ENCODE results near the gene CCL22.

DNA sequence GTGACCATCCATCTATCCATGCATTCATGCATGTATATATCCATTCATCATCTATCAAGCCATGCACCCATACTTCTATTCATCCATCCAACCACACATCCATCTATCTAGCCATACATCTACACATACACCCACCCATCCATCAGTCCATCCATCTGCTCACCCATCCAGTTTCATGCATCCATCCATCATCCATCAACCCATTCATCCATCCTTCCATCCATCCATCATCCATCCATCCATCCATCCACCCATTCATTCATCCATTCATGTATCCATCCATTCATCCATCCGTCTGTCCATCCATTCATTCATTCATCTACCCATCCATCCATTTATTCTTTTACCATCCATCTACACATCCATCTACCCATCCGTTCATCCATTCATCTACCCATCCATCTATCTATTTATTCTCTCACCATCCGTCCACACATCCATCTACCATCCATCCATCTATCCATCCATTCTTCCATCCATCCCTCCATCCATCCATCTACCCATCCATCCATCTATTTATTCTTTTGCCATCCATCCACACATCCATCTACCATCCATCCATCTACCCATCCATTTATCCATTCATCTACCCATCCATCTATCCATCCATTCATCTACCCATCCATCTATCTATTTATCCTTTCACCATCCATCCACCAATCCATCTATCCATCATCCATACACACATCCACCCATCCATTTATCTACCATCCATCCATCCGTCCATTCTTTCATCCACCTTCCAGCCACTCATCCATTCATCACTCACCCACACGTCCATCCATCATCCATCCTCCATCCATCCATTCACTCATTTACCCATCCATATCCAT lies 49.2 kb downstream of the CCL22 start:
- TF ChIP-seq POLR2A (IDR thresholded peaks at IDR 0.05; ENCODE audit: low read length) (no peak), GATA1 (IDR thresholded peaks at IDR 0.05; ENCODE audit: low read depth, low read length) (no peak)

Data from erythroblast (primary cell).